Thoracic aorta (tissue), 2 donors: ENCODE measurements around the gene SPOCK1. TPM values are rescaled to one million over a fixed set of nuclear protein-coding genes. Genes with fewer than 3 reads are reported as not detected.

Experiments used
- ATAC-seq: fragments of 150-250 bp; one replicate; pipeline ENCODE4 v1.8.0; 2017; ENCODE audit warnings: low read depth; ENCODE audit not compliant: insufficient number of reproducible peaks, low FRiP score
- DNase-seq: peaks from one replicate; pipeline ENCODE4 v3.0.0-alpha.2; 2020; ENCODE audit warnings: low spot score
- H3K27ac ChIP-seq, 2 donors: fragments of 200-600 bp; sonication (generic); 1 replicate in 1 of 2; 2 replicates in 1 of 2; pipeline ENCODE4 v1.5.1; 2016; ENCODE audit warnings: mild to moderate bottlenecking in 2 of 2, moderate library complexity in 2 of 2
- H3K27me3 ChIP-seq: fragments of 200-600 bp; sonication (generic); replicated peaks from 2 replicates; pipeline ENCODE4 v1.6.0; 2016; ENCODE audit warnings: mild to moderate bottlenecking; ENCODE audit not compliant: insufficient read depth
- H3K36me3 ChIP-seq: fragments of 200-600 bp; sonication (generic); one replicate; pipeline ENCODE4 v1.5.1; 2016
- H3K4me1 ChIP-seq, 2 donors: fragments of 200-600 bp; sonication (generic); 1 replicate in 1 of 2; 2 replicates in 1 of 2; pipeline versions ENCODE4 v1.5.1 to v1.6.0; 2016; ENCODE audit warnings: low read depth in 2 of 2, mild to moderate bottlenecking in 1 of 2; ENCODE audit not compliant: control insufficient read depth in 1 of 2
- H3K4me3 ChIP-seq: fragments of 200-600 bp; sonication (generic); 2 replicates; pipeline ENCODE4 v1.5.1; 2016; ENCODE audit warnings: mild to moderate bottlenecking
- H3K9me3 ChIP-seq: fragments of 200-600 bp; sonication (generic); 2 replicates; pipeline ENCODE4 v1.5.1; 2016
- total RNA-seq, 2 donors: library from RNA; depleted of rRNA; stranded (reverse); fragments of >200 nt; gene quantifications; one replicate each; pipeline versions ENCODE4 v1.1.0 to v1.2.3, GENCODE V29; 2016
- TF ChIP-seq, protein P1 (sequence below): fragments of 200-600 bp; sonication (generic); IDR thresholded peaks from one replicate; pipeline ENCODE4 v1.5.1; 2019; ENCODE audit warnings: antibody characterized with exemption

SPOCK1 gene
- total RNA-seq, 2 donors from 2014 or later = 25.2 to 43.2 TPM

DNA sequence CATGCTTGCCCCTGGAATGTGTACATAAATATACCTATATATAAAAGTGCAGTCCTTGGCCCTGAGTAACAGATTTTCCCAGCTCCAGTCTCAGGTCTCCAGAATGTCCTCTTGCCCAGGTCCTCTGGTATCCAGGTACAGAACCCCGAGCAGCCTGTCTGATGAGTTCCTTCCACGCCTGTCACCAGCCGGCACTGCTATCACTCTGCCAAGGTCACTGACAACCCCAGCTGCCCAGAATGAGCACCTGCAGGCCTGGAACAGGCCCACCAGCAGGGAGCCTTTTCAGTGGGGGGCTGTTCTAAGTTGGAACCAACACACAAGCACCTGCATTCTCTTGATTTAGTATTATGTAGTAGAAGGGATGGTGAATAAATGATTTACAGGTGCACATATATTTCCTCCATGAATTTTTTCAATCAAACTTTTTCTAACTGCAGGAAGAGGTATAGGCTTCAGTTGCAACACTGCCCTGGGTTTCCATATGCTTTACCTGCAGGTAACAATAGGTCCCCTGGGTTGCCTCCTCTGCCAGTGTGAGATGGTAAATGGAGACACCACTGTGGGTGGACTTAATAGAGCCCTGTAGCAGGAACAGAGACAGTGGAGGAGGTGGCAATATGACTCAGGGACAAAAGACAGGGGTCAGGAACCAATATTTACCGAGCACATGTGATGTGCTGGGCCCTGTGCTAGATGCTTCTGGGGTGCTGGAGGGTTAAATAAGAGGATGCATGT is 291.9 kb downstream of the SPOCK1 start:
- DNase-seq (no peak), ATAC-seq (no peak)
- H3K36me3 ChIP-seq = no peaks in the 10 kb centered on the region
- H3K9me3 ChIP-seq = no peaks in the 10 kb centered on the region
- H3K4me3 ChIP-seq = no peak overlapping the region
- peaks cover 0 to 21% of the 10 kb centered on the region in 2 donors for H3K4me1 ChIP-seq
- H3K27me3 ChIP-seq = no peaks in the 10 kb centered on the region
- TF ChIP-seq, protein P1, sequence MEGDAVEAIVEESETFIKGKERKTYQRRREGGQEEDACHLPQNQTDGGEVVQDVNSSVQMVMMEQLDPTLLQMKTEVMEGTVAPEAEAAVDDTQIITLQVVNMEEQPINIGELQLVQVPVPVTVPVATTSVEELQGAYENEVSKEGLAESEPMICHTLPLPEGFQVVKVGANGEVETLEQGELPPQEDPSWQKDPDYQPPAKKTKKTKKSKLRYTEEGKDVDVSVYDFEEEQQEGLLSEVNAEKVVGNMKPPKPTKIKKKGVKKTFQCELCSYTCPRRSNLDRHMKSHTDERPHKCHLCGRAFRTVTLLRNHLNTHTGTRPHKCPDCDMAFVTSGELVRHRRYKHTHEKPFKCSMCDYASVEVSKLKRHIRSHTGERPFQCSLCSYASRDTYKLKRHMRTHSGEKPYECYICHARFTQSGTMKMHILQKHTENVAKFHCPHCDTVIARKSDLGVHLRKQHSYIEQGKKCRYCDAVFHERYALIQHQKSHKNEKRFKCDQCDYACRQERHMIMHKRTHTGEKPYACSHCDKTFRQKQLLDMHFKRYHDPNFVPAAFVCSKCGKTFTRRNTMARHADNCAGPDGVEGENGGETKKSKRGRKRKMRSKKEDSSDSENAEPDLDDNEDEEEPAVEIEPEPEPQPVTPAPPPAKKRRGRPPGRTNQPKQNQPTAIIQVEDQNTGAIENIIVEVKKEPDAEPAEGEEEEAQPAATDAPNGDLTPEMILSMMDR = no peak
- no peak overlapping the region for H3K27ac ChIP-seq

DNA sequence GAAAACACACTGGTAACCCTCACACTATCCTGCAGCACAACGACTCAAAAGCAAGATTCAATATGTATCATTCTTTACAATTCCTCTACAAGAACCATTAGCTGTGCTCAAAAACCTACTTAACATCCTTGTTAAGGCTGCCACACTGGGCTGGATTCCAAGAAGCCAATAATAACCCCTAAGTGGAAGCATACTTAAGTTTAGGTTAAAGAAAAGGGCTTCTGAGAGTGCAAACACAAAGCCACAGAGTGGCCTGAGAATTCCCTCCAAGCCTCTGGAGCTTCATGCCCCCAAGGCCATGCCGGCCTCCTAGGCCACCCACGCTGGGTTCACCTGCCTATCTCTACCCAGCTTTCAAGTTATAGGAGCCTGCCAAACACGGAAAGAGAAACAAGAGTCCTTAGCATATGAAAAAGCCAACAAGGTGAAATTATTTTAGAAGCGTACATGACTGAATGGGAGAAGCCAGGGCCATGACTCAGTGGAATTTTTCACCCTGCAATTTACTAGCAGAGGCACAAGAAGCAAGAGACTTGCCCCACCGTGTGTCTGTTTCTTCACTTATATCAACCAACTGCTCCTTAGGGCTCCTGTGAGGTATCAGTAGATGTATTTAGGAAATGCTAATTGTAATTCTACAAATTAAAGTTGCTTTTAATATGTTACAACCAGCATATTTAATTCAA is 293.0 kb downstream of the SPOCK1 start:
- Histone ChIP-seq H3K36me3 (no peaks in the 10 kb centered on the region), H3K27me3 (no peaks in the 10 kb centered on the region), H3K9me3 (no peaks in the 10 kb centered on the region), H3K4me3 (no peak overlapping the region), H3K27ac (no peak overlapping the region), H3K4me1 (peaks cover 0 to 30% of the 10 kb centered on the region in 2 donors)
- ATAC-seq (no peak), DNase-seq (no peak)
- TF ChIP-seq, protein P1 = no peak

DNA sequence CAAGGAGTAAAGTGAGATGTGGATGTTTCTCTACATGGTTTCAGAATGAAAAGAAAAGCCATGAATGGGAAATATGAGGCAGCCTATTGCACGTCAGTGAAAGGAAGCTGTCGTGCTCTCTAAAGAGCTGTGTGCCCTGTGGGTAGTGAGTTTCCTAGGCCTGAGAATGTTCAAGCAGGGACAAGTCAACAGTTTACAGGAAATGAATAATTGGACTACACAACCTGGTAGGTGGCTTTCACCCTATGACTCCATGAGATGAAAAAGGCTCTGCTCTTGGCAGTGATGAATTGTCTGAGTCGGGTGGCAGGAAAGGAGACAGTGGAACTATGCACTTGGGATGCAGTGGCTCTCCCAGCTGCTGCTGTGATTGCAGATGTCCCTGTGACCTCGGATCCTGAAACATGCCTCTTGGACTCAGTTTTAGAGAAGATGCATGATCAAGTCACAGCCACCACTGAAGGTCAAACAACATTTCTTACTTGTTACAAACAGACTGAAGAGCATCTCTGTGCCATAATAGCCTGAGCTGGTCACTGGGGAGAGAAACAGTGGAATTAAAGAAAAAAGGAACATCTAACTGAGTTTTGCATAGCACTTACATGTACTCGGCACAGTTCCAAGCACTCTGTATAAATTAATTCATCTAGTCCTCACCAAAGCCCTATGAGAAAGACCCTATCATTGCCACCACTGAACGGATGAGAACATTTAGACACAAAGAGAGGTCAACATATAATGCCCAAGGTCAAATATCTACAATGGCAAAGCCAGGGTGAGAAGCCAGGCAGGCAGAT is 293.7 kb downstream of the SPOCK1 start:
- TF ChIP-seq, protein P1 = no peak
- no peaks in the 10 kb centered on the region for H3K27me3 ChIP-seq

DNA sequence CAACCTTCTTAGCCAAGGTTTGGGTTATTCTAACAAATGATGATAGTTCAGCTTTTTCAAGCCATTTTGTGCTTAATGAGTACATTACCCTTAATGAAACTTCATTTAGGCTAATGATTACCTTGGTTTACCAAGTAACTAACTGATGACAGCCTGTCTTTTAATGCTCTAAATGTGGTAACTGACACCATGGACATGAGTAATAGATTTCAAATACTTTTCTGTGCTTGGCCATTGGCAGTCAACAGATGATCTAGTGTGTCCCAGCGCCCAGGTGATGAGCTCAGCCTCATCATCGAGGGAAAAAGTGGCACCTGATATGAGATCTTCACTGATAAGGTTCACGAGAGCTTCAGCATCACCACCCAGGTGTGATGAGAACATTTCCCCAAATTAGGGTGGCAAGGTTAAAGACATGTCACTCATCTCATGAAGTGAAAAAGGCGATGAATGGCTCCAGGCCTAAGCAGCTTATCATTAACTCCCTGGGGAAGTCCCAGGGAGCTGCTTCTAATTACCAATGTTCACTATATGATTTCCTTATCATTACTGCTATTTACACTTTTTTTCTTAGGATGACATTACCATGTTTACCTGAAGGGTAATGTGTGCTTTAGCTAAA is 296.0 kb downstream of the SPOCK1 start:
- ATAC-seq = no peak
- H3K4me3 ChIP-seq = no peak overlapping the region
- DNase-seq = no peak
- peaks cover 0 to 14% of the 10 kb centered on the region in 2 donors for H3K4me1 ChIP-seq
- H3K27ac ChIP-seq = no peak overlapping the region
- H3K9me3 ChIP-seq = no peaks in the 10 kb centered on the region
- H3K36me3 ChIP-seq = no peaks in the 10 kb centered on the region
- no peaks in the 10 kb centered on the region for H3K27me3 ChIP-seq
- TF ChIP-seq, protein P1 = no peak

More for the DNA sequence above, 293.7 kb downstream of the SPOCK1 start:
- no peak for DNase-seq
- ATAC-seq = no peak
- Histone ChIP-seq H3K4me1 (peaks cover 0 to 30% of the 10 kb centered on the region in 2 donors), H3K9me3 (no peaks in the 10 kb centered on the region), H3K27ac (no peak overlapping the region), H3K36me3 (no peaks in the 10 kb centered on the region), H3K4me3 (no peak overlapping the region)
